Left cardiac atrium (tissue), 4 donors: ENCODE data around the gene MAN1A1. TPM values are rescaled to one million over a fixed set of nuclear protein-coding genes. Genes with fewer than 3 reads are reported as not detected.

Source experiments
- ATAC-seq, 2 donors: fragments of 200-7000 bp; cut with Tn5 transposase; one replicate each; pipeline ENCODE4 v1.9.1; 2020; ENCODE audit warnings: mild to moderate bottlenecking in 2 of 2, moderate library complexity in 2 of 2
- DNase-seq: peaks from one replicate; pipeline ENCODE4 v3.0.0-alpha.2; 2020
- intact Hi-C, 2 donors: fragments of 100-400 bp; cut with DNase I; formaldehyde crosslinking; loops; one replicate each; pipeline versions ENCODE4 v1.14.1 to v1.15.1; 2022 to 2023
- total RNA-seq, 2 donors: library from RNA; stranded (reverse); fragmentation: NEBNext Ultra II Directional; extraction: Animal tissue kit (Norgen Biotek cat#: 25700); gene quantifications; one replicate each; pipeline ENCODE4 v1.2.1, GENCODE V29; 2021
- donor health status: DM: no; HTN: yes; CAD: no.
- donor health status: DM: no; HTN: yes; CAD: no; lungs with severe emphysema.
- donor health status: DM: yes; HTN: yes; CAD: no.
- donor health status: Dilated cardiomyopathy.

The MAN1A1 gene
- total RNA-seq, 2 donors from 2014 or later: 30.3 to 45.0 TPM

DNA sequence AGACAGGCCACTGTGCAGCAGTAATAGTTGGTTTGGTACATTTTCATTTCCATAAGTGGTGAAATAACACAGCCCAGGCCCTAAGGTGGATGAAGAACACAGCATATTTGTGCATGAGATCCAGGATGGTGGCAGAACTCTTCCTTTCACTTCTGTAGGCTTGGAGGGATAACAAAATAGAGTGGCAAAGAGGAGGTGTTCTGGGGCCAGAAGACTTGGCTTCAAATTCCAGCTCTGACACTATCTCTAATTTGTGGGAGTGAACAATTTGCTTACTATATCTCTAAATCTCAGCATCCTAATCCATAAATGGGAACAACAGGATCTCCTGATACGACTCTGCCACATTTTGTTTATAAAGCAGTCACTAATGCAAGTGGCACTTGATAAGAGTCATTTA is 159.4 kb downstream of the MAN1A1 start:
- no peak for ATAC-seq
- intact Hi-C loops: no loop called here

DNA sequence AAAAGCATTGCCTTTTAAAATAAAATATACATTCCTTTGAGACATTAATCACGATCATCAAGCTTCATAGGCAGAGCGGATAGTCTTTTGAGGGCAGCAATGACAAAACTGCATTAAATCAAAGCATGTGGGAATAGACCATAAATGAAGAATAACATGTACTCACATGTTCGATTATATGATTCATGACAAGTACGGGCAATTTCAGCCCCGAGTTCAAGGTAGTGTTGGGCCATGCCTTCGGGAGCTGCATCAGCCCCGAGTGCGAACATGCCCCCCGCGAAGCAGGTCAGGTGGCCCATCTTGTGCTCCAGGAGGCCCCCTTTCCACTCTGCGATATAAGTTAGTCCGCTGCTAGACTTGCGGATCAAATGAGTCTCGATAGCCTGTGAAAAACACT is 160.1 kb downstream of the MAN1A1 start:
- DNase-seq (no peak), ATAC-seq (no peak)
- intact Hi-C loops: no loop called here

More for the DNA sequence above, 159.4 kb downstream of the MAN1A1 start:
- DNase-seq: no peak

DNA sequence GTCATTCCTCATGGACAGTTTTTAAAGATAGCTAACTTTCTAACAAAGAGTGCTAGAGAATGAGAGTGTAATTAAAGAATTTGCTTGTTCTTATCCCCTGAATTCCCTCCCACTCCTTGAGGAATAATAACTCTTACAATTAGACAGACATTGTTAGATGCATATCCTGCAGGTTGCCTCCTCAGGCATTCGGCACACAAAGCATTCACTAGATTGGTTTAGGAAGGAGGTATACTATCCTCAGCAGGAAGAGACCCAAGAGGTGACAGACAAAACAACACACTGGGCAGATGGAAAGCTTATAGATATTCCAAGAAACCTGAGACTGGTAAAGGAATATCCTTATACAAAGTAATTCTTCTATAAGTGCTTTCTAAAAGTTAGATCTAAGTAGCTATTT is 162.0 kb downstream of the MAN1A1 start:
- ATAC-seq (no peak), DNase-seq (no peak)
- intact Hi-C loops: no loop called here

DNA sequence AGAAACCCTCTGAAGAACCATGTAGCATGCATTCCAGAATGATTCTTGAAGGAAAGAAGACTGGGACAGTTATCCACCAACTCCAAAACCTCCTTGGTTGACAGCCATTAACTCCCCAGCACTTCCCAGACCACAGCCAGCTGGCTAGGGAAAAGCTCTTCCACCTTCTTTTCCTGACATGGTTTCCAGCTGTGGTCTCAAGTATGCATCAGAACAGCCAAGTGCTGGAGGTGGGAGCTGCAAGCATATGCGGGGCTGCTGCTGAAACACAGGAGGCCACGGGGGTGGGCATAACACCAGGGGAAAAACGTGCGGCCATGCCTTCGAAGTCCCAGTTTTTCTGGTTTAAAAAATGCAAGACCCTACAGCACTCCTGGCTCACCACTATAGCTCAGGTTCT is 163.1 kb downstream of the MAN1A1 start:
- no peak for ATAC-seq
- DNase-seq: no peak
- intact Hi-C loops: no loop called here

DNA sequence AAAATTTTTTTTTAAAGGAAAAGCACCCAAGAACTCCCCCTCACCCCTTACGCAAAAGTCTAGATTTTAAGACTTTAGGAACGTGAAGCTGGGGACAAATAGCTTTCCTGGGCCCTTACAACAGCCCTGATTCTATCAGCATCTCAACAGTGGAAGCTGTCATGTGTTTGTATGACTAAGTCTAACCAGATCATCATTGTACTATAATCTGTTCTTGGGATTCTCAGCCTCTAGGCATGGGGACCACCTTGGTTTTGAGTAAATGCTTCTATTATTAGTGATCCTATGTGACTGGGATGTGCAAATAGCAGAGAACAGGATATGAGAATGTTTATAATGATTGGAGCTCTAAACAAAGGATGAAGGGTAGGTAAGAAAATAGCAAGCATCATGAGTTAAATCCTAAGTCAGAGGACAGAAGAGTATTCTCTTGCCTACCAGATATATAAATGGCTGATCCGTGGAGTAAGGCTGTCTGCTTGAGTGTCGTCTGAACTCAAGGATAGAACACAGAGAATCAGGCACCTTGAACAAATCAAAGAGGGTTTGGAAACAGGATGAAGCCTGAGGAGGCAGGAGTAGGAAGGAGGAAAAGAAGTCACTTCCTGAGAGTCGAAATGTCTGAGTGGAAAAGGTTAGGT is 165.4 kb downstream of the MAN1A1 start:
- ATAC-seq (no peak), DNase-seq (no peak)
- intact Hi-C loops: no loop called here

DNA sequence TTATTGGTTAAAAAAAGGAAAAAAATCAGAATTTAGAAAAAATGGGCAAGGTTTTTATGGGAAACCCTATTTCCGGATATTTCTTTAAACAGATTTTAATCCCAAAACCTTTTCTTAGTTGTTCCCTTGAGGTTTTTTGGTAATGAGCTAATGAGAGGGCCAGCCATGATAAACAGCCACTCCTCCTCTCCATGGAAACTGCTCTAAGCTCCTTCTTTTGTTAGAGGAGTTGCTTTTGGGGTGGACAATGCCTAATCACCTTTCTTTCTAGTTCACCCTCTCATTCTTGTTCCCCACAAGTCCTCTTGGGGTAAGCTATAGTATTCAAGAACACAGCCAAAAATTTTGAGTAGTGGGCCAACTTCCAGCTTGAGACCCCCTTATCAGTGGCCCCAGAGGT is 166.1 kb downstream of the MAN1A1 start:
- ATAC-seq (no peak), DNase-seq (no peak)
- intact Hi-C loops: no loop called here

DNA sequence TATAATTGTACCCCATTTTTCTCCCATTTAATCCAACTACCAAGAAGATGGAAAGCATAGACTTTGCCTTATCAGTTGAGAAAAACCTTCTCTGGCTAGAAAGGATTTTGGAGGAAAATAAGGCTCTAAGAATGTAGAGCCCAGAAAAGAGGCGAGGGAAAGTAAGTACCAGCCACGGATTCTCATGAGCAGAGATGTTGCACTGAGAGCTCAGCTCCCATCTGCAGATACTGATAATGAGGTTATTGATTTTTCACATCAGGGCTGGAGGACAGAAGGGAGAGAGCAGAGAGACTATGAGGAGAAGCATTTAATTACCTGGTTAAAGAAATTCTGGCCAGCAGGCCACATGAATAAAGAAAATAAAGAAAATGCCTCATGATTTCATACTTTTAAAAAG is 166.7 kb downstream of the MAN1A1 start:
- DNase-seq (no peak), ATAC-seq (no peak)
- intact Hi-C loops: no loop called here

DNA sequence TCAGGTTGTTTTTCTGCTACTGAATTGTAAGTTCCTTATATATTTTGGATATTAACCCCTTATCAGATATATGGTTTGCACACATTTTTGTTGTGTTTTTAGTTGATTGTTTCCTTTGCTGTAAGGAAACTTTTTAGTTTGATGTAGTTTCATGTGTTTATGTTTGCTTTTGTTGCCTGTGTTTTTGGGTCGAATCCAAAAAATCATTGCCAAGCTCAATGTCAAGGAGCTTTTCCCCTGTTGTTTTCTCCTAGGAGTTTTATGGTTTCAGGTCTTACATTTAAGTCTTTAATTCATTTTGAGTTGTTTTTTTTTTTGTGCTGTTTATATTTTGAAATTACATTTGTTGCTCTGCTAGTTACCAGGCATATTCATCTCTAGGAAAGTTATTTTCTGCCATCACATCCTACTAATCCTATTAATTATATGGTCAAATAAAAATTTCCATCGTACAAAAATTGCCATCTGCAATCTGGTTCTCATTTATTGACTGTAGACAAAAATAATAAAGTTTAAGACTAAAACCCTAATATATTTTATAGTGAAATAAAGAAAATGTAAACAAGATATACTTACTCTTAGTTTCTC is 167.3 kb downstream of the MAN1A1 start:
- intact Hi-C loops: no loop called here
- ATAC-seq (no peak), DNase-seq (no peak)

DNA sequence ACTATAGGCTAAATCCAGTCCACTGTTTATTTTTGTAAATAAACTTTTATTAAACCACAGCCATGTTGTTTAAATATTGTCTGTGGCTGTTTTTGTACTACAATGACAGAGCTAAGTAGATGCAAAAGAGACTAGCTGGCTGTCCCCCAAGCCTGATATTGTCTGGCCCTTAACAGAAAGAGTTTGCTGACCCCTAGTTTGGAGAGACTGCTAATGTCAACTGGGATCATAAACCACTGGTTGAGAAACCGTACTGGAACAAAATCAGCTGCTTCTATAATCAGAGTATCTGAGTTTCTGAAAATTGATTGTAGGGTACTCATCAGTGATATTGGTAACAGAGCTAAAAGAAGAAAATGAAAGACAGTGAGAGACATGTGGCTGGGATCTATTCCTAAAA is 168.5 kb downstream of the MAN1A1 start:
- no peak for DNase-seq
- intact Hi-C loops: no loop called here
- ATAC-seq: no peak

DNA sequence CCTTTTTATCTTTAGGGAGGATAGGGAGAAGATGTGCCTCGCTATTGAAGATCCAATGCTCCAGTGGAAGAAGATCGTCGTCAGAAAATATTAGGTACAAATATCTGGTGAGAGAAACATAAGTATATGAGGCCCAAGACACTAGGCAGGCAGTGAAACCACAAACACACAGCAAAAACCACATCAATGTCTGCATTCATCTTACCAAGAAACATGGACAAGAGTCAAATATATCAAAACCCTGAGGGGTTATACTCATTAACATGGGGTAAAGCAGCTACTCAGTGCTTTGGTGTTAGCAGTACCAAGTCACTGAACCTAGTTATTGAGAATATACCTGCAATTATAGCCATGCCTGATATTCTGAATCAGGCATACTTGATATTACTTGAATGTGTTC is 169.7 kb downstream of the MAN1A1 start:
- intact Hi-C loops: no loop called here

DNA sequence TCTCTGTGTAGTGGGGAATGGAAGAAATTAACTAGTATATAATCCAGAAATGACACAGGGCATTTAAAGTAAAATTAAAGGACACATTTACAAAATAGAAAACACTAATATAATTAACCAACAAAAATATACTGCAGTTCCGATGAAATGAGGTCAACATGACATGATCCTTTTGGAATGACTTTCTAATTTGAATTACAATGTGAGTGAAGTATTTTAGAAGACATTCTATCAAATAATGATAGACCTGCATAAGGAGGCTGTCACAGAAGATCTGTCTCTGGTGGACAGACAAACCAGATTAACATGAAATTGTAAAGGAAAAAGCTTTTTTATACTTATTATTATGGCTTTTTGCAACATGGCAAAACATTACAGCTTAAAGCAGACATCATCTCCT is 170.5 kb downstream of the MAN1A1 start:
- intact Hi-C loops: no loop called here
- no peak for ATAC-seq
- no peak for DNase-seq

More for the DNA sequence above, 169.7 kb downstream of the MAN1A1 start:
- DNase-seq (no peak), ATAC-seq (no peak)

DNA sequence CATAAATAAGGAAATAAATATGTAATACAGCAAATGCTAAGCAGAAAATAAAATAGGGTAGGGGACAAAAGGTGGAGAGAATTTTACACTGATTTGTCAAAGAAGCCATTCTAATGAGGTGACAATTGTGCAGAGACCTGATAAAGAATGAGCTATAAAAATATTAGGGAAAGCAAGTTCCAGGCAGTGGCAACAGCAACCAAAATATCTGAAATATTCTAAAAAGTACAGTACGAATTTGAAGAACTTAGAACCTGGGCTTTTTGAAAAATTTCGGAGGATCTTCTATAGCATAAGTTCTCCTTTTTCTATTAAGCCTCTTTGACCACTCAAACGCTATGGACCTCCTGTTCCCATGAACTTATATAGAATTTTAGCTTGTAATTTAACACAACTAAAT is 173.1 kb downstream of the MAN1A1 start:
- DNase-seq: no peak
- intact Hi-C loops: no loop called here
- no peak for ATAC-seq

DNA sequence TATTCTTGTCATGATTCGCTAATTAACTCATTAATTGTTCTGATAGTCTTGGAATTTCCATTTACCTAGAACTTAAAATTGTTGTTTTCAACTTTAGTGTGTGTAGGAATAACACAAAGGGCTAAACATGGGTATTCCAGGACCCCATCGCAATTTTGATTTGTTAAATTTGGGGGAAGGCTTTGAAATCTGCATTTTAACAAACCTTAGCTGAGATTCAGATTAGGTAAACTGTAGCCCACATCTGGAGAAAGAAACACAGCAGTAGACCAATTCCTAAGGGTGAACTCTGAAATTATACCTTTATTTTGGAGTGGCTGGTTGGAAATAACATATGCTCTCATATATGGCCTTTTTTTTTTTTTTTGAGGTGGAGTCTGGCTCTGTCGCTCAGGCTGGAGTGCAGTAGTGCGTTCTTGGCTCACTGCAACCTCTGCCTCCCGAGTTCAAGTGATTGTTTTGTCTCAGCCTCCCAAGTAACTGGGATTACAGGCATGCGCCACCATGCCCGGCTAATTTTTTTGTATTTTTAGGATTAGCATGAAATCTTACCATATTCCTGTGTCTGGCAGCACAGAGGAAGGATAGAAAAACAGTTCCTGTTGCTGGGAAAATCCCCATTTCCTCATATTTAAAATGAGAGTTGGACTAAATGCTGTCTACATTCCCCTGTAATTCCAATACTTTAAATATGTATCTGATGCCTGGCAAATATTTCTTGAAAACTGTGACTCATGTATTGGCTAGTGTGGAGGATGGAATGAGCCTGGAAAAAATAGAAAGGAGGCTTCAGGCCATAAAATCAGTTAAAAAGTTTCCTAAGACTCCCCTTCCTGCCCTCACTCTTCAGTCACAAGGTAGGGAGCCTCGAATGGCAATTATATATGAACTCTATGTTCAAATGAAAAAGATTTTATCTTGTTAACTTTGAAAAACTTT is 174.4 kb downstream of the MAN1A1 start:
- no peak for ATAC-seq

DNA sequence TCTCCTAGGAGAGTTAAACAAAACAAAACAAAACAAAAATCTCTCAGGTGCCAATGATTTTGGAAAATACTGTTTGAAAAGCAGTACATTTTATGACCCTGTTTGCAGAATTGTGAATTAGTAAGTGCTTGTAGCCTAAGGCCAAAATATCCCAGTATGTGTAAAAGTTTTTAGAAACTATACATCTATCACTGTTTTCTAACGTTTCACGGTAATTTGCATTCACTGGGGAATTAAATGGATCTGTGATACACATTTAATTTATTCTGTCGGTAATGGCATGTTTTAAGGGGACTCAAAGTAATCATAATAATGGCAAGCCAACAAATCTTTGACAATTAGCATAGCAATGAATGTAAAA is 175.5 kb downstream of the MAN1A1 start:
- ATAC-seq (no peak), DNase-seq (no peak)
- intact Hi-C loops: no loop called here

More for the DNA sequence above, 174.4 kb downstream of the MAN1A1 start:
- intact Hi-C loops: no loop called here
- DNase-seq: no peak

DNA sequence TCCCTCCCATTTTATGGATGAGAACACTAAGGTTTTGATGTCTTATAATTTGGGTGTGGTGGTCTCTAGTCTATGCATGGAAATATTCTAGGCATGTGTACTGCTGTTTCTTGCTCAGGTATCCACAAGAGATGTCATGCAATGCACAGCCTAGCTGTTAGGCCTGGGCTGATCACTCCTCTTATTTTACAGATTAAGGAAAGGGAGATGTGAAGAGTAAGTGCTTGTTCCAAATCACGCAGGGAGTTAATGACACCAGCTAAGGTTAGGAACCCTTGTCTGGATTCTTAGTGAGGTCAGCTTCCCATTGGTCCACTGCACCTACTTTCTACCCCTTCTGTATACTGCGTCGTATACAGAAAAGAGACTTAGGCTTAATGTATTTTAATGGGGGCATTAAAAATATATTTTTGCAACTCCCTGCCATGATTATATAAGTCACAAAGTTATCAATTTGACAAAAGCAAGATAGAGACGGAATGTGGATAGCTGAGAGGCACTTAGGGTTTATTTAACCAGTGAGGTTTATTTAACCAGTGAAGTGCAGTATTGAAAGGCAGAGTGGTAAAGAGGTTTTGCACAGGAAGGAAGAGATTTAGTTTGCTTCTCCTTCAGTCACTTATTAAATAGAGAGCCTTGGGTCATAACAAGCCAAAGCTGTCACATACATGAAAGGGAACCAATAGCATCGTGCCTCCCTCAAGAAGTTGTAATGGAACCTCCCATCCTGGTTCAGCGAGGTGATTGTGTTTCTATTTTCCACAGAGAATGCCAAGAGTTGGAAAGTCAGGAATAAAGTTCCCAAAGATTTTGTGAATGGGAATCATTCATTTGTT is 176.1 kb downstream of the MAN1A1 start:
- ATAC-seq: no peak
- DNase-seq: no peak
- intact Hi-C loops: no loop called here

DNA sequence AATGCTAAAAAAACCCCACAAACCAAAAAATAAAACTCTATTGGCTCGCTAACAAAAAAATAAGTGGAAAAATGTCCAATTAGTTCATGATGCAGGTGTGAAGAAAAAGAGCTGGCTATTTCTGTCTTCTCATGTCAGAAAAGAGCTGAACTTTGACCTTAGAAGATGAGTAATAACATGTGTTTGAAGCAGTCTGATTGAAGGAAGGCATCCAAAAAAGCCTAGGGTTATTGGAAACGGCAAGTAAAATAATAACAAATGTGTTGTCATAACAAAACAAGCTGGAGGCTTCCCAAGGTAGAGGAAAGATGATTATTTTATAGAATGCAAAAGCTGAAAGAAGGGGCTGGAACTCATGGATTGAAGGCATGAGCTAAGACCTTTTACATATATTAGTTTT is 176.7 kb downstream of the MAN1A1 start:
- intact Hi-C loops: no loop called here
- DNase-seq: no peak
- ATAC-seq: peak; percentile 19 to 61

DNA sequence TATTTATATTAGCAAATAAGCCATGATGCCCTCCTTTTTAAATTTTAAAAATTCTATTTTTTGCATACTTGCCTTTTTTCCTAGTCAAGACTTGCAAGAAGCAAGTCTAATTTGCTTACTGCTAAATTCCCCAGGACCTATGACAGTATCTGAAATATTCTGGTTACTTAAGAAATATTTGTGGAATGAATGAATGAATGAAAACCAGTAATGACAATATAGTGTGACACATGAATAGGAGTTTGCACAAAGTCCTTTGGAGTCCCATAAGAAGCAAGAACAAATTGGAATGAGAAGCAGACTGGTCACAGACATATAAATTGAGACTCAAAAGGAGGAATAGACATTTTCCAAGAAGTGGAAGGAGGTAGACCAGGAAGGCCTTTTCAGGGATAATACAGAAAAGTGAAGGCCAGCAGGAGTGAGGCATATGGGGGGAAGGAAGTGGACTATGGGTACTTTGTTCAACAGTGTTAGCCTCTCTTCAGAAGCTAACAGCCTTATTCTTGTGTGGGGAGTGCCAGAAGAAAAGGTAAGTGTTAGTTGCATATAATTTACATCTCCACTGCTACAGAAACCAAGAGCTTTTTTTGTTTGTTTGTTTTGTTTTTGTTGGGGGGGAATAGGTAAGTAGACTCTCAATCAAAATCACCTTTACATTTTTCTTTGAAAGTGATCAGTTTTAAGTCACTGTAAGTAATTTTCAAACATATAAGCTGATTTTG is 177.5 kb downstream of the MAN1A1 start:
- intact Hi-C loops: no loop called here
- ATAC-seq: no peak
- no peak for DNase-seq

DNA sequence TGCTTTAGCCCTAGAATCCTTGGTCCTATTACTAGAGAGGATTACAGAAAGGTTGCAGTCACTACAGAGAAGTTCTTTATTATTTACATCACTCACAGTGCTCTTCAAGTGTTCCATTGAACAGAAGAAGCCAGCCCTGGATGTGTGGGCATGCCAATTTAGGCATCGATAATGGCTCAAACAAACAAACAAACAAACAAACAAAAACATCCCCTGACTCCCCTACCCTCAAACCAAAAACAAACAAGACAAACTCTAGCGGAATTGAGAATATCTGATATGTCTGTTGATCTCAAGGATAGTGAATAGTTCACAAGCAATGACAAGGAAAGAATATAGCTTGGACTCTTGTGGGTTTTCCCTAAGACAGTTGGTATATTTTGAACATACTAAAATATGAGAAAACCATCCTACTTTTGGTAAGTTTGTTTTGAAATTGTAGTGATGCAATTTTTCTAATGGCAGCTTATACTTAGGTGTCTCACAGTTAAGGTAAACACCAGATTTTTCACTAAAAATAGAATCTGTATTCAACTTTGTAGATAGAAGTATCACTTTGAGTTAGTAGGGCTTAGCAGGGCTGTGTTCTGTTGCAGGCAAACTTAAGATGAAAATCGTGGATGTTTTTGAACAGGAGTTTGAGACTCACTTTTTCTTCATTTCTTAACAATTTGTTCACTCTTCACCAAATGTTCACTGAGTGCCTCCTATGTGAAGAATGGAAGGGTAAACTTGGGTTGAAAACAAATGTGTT is 178.3 kb downstream of the MAN1A1 start:
- ATAC-seq: no peak
- intact Hi-C loops: no loop called here
- DNase-seq: no peak
